Jurkat, Clone E6-1 (cell line): Measurements from ENCODE around the gene EXOC4.

Experiments used
- DNase-seq: peaks from one replicate; pipeline ENCODE4 v3.0.0-alpha.2; 2011; ENCODE audit warnings: low read depth, low spot score
- H3K4me3 ChIP-seq: 2 replicates; pipeline ENCODE4 v1.5.1; 2011; ENCODE audit warnings: mild to moderate bottlenecking, low read length, control low read depth, moderate library complexity

EXOC4 gene

DNA sequence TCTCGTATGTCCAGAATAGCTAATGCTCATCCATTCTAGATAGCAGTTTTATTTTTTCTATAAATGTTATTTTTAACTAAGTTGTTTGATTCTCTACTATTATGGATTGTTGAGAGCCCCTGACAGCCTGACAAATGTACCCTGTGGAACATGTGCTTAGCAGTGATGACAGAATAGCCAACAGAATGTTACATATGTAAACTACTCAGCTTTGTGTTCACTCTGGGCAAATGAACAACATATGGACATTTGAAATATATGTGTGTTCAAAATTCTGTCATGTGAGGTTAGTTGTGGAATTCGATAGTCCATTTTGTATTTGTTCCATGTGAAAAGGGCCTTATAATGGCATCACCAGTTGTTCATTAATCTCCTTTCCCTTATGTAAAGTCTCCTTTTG lies 199.7 kb downstream of the EXOC4 start:
- H3K4me3 ChIP-seq: no peak overlapping the region
- DNase-seq: no peak

DNA sequence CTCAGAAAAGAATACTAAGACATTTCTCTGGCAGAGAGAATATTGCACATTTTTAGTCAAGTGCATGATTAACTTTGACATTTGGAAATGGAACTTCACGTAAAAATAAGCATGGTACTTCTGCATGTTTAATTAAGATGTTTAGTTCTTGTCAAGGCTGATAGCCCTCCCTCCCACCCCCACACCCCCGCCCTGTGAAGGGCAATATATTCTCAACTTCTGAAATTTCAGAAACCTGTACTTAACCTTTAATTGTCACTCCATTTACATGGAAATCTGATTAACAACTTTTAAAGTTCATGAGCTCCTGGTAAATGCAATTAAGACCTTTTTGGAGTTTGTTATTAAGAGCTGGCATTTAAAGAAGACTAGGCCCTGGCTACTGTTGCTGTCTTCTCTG lies 205.8 kb downstream of the EXOC4 start:
- no peak for DNase-seq
- no peak overlapping the region for H3K4me3 ChIP-seq

DNA sequence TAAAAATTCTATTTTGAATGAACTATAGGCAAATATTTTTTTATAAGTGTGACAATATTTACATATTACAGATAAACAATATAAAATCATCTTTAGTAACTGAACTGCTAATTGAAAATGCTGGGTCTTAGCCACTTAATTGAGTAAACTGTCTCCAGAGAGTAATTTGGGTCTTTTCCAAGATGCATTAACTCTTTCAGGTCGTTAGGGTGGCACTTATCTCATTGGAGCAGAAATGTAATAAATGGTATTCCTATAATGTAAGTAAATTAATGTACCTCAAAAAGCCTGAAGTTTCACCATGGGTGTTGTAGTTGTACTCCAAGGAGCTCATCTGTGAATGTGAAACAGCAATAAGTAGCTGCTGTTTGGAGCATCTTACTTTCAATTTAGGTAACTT lies 208.5 kb downstream of the EXOC4 start:
- H3K4me3 ChIP-seq: no peak overlapping the region
- DNase-seq: no peak

DNA sequence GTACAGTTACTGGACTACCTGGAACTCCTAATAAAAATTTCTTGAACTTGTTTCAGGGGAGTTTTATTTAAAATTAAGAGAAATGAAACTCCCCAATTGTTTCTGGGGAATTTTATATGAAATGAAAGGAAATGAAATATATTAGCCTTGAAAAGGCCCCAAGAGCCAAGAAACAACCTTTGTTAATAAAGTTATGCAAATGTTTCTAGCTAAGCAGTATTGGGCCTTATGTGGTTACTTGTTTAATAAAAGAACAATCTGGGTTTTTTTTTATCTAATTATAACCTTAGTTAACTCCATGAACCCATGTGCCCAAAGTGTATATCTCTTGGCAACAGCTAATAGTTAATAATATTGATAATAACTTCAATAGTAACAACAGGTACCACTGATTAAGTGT lies 222.8 kb downstream of the EXOC4 start:
- no peak overlapping the region for H3K4me3 ChIP-seq
- DNase-seq: no peak

DNA sequence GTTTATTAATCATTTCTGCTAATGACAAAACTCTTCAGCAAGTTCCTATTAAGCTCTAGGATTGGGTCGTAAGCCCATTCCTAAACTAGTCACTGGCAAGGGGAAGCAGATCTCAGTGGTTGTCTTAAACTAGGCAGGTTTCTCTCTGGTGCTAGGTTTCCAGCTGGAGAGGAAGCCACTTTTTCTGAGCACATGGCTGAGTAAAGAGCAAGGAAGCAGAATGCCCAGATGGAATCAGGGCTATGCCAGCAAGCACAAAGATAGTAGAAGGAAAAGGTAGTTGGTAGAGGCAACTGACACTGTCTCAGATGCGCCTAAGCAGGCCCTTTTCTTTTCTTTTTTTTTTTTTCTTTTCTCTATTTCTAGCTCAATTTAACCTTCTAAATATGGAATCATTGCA lies 224.9 kb downstream of the EXOC4 start:
- DNase-seq: no peak
- H3K4me3 ChIP-seq: no peak overlapping the region

DNA sequence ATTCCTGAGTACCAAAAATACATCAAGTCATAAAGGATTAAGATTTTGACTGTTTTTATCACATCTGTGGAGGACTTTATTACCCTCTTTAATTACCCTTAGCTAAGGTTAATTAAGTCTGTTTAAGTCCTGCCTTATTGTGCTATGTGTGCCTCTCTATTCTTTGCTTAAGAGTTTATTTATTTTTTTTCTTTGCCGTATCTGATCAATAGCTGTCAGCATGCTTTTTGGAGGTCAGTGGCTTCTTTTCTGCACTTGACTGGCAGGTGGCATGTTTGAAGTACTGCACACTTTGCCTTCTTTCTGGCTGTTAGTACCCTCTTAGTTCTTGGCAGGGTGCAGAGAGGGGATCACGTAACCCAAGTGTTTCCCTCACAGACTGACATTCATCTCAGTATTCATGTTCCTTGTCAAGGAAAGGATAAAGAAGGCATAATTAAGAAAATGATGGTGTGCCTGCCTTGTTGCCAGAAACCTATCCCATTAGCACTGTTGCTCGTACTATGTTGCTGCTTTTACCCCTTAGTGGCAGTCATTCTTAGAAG lies 225.8 kb downstream of the EXOC4 start:
- H3K4me3 ChIP-seq: peak overlapping the region; percentile 15
- peak; percentile 87 for DNase-seq

DNA sequence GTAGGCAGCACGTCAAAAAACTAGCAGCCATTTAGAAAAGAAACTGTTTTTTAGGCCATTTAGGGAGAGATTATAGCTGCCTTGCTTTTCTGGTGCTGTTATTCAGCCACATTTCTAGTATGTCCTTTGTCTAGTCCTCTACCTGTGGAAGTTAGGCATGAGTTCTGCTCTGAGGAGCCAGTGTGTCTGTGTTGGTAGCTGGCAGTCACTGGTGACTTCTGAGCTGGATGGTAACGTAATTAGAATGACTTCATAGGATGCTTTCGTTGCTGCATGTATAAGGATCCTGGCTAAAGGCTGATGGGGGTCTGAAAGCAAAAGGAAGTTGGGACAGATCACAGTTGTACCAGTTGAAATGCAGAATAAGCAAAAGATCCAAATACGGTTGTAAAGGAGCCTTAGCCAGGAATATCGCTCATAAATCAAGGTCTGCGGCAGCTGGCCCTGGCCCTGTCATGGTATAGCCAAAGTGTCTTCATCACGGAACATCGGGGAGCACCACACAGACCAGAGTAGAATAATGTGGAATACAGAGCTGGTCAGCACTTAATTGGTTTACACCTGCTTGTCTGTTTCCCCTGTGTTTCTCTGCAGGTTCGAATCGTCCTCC lies 226.7 kb downstream of the EXOC4 start:
- no peak overlapping the region for H3K4me3 ChIP-seq
- DNase-seq: no peak

DNA sequence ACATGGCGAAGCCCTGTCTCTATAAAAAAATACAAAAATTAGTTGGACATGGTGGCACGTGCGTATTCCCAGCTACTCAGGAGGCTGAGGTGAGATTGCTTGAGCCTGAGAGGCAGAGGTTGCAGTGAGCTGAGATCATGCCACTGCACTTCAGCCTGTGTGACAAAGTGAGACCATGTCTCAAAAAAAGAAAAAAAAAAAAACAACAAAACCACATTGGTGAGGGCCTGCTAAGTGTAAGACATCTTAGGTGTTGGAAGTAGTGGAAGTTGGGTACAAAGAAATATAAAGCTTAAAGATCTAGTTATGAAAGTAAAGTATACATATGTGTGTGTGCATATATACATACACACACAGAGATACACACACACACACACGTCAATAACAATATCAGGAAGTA lies 228.0 kb downstream of the EXOC4 start:
- no peak for DNase-seq
- peak overlapping the region; percentile 73 for H3K4me3 ChIP-seq

DNA sequence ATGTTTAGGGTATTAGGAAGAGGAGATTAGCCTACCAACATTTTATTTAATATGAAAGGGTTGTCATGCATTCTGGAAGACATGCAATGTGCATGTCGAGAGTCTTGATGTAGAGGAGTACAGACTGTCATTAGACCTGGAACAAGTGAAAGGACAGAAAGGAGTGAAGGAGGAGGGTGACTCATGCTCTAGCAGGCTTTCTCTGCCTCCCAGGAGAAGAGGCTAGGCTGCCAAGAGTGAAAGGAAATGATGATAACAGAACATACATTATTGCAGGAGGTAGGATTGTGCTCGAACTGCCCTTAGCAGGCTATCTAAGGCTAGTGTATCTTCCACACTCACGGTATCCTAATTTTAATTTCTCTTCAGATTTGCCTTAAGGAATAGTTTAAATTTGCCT lies 228.8 kb downstream of the EXOC4 start:
- no peak for DNase-seq
- H3K4me3 ChIP-seq: peak overlapping the region; percentile 73

DNA sequence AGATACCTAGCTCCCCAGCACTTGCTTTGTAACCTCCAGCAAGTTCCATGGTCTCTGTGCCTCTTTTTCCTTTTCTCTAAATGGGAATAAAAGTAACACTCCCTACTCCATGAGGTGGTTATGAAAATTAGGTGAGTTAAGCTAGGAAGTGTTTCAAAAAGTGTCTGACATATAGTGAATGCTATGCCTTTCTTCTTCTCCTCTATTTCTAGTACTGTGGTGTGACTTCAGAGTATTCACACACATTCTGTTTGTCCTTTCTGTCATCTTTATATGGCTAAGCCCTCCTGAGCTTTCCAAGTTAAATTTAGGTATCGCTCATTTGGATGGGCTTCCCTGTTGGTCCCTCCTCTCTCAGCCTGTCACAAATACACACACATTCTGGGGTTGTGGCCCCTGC lies 229.7 kb downstream of the EXOC4 start:
- H3K4me3 ChIP-seq: peak overlapping the region; percentile 73

DNA sequence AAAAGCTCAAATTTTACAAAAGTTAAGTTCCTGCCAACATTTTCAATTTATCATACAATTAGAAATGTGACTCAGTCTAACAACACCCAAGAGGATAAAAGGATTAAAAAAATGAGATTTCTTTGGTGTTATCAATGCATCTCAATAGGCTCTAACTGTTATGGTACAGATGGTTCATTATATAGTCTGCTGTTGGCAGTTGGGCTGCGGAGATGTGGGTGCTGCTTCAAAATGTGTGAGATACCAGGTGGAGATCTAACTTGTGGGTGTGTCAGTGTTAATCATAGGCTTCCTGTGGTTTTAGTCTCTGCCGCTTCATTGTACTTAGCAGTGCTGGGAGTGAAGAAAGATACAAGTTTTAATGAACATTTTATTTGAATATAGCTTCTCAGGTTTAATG lies 231.2 kb downstream of the EXOC4 start:
- peak overlapping the region; percentile 73 for H3K4me3 ChIP-seq
- peak; percentile 99 for DNase-seq

More for the DNA sequence above, 229.7 kb downstream of the EXOC4 start:
- no peak for DNase-seq

DNA sequence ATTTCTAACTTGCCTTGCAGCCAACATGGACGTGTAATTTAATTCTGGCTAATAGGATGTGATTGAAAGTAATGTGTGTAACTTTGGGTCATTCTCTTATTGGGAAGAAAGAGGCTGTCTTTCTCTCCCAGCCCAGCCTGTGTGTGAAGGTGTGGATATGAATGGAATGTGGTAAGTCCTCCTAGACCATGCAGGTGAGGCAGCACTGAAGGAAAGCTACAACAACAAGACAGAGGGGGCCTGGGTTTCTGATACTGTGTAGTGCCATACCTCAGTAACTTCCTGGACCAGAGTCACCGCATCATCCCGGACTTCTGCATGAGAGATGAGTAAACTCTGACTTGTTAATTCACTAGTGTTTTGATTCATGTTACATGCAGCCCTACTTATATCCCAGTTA lies 237.0 kb downstream of the EXOC4 start:
- no peak for DNase-seq
- no peak overlapping the region for H3K4me3 ChIP-seq

DNA sequence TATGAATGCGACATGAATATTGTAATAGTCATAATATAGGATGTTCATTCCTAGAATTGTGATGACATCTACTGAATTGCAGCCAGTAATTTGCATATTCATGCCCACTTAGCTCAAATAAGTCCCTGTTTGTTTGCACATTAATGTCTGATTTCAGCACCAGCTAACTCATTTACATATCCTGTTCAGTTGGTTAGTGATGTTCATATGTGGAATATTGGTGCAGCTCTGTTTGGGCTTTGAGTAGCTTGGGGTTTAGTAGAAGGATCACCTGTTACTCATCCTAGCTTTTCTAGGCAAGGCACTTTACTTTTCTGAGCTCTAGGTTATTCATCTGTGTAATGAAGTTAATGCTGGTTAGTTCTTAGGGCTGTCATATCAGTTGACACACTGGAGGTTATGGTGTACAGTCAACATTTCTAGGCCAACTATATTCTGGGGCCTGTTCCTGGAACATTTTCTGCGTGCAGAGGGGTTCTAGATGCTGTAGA lies 238.4 kb downstream of the EXOC4 start:
- H3K4me3 ChIP-seq: no peak overlapping the region
- no peak for DNase-seq

DNA sequence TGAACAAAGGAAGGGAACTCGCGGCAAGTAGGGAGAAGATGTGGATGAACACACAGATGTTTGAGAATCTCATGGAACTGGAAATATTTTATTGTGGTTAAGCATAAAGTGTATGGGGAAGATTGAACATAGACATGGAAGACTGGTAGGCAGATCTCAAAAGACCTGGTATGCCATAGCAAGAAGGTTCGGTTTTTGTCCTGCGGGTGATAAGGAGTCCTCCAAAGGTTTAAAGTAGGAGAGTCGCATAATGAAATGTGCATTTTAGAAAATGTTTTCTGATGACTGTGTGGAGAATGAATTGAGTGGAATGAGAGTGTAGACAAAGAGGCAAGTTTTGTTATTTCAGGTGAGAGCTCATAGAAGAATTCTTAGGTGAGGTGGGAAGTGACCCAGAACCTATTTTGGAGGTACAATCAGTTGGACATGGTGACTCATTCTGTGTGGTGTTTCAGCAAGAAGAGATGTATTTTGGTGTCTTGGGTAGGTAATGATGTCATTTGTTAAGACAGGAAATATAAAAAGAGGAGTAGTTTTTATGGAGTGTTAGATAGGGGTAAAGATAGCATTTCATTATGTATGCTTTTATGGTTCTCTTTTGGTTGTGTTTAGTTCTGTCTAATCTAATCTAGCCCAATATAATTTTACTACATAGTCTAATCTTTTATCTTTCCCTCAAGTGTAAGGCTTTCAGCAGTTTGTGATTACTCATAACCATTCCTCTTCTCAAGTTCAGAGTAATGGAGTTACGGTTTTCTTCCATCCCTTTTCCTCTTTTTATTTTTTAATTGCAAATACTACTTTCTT lies 239.2 kb downstream of the EXOC4 start:
- no peak overlapping the region for H3K4me3 ChIP-seq
- no peak for DNase-seq

DNA sequence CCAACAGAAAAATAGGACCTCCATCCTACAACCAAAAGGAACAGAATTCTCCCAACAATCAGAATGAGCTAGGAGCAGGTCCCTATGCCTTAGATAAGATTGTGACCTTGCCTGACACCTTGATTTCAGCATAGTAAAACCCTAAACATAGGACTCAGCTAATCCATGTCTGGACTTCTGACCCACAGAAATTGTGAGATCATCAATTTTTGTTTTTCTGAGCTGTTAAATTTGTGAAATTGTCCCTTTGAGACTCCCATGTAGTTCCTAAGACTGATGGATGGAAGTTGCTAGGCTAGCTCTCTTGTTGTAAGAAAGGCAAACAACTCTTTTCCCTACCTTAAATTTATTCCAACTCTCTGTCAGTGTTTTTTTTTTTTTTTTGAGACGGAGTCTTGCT lies 244.2 kb downstream of the EXOC4 start:
- no peak overlapping the region for H3K4me3 ChIP-seq
- no peak for DNase-seq

DNA sequence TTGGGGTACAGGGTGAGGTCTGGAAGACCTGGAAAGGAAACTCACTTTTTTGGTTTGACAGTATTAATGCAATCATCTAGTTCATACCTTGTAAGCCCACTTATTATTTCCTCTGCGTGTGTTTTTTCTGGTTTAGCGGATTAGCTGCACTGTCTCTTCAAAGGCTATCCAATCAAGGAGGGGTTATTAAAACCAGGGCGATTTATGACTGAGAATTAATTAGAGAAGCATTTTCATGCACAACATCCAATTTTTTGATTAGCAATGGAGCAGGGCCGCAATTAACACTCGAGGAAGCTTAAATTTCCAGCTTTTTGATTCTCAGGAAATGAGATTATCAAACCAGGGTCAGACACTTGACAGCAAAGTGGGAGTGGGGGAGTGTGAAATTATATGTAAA lies 248.9 kb downstream of the EXOC4 start:
- no peak for DNase-seq
- no peak overlapping the region for H3K4me3 ChIP-seq

DNA sequence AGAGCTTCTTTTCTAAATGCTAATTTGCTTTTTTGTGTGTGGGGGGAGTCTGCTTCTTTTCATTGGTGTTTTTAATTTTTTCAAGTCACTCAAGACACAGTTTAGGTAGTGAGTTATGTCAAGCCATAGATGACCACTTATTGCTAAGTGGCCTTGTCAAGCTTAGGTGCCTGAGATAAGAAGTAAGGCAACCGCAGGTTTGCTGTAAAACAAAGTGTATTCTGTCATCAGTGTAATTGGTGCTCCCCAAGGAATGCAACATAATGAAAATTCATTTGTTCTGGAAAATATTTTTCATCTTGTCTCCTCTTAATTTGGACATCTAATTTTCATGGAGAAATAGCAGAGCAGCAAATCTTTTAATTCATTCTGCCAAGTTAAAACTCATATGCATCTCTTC lies 249.6 kb downstream of the EXOC4 start:
- no peak overlapping the region for H3K4me3 ChIP-seq
- DNase-seq: no peak

DNA sequence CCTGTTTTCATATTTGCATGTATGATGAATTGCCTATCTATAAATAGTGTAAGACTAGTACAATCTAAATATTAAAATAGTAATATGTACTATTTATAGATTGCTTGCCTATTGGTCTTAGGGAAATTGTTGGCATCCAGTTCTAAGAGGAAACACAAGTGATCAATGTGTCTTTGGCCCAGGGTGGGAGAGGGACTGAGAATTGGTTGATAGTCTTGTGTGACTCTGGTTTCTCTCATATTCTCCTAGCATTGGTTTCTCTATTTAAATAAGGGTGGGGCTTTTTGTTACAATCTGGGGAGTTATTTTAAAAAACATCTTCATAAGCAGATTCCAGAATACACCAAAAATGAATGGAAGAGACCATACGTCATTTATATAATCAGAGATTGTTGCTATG lies 250.1 kb downstream of the EXOC4 start:
- H3K4me3 ChIP-seq: no peak overlapping the region
- DNase-seq: no peak

DNA sequence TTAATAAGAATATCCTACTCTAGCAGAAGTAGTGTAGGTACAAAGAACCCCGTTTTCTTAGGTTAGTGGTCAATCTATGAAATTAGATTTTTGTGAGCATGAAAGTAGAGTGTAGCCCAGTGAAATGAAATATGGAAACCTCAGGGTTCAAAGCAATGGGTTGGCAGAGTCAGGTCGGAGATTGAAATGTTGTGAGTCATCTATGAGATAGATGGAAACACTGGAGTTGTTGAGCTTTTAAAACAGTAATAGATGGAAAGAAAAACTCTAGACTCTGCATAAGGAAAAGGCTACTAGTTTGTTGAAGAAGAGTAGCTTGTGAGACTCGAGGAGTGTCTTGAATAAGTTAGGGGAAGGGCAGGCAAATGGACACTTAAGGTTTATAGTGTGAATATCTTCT lies 251.9 kb downstream of the EXOC4 start:
- DNase-seq: no peak
- no peak overlapping the region for H3K4me3 ChIP-seq

DNA sequence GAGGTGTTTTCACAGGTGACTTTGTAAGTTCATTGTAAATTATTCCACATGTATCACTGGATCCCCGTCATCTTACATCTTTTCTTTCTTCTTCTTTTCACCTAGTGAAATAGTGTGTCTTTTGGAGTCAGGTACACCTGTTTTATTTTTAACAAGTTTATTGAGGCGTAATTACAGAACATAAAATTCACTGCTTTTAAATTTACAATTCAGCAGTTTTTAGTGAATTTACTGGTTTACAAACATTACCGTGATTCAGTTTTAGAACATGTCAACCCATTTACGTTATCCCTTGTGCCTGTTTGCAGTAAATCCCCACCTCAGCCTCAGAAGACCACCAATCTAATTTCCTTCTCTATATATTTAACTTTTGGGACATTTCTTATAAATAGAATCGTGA lies 256.9 kb downstream of the EXOC4 start:
- H3K4me3 ChIP-seq: no peak overlapping the region
- no peak for DNase-seq
